Stimulated activated CD4-positive, alpha-beta T cell treated with anti-CD3 and anti-CD28 coated beads, Interleukin-12 subunit alpha, Interleukin-12 subunit beta, amount 100 ng/mL, for 48 hours (primary cell): ENCODE results near the gene TMEM119.
"Not testable (repeated sequence)": the region's sequence is repeated elsewhere in the genome, so short reads cannot be mapped to it uniquely, and the experiment has no call there.

Source experiments
- DNase-seq, 3 donors: peaks; one replicate each; pipeline ENCODE4 v3.0.0-alpha.2; 2020; ENCODE audit warnings: low read depth in 2 of 3, low spot score in 1 of 3

TMEM119 gene

GRCh38 chr12:108602976-108603704 is 5.3 kb upstream of the TMEM119 start:
- DNase-seq, result no peak

- no peak for DNase-seq
Observed at GRCh38 chr12:108602209-108602705, 4.4 kb upstream of the TMEM119 start.

GRCh38 chr12:108600702-108601007 is 2.8 kb upstream of the TMEM119 start:
- DNase-seq, result no peak

- DNase-seq, result no peak
Observed at GRCh38 chr12:108599948-108600701, 2.2 kb upstream of the TMEM119 start.

GRCh38 chr12:108599541-108599940 is 1.7 kb upstream of the TMEM119 start:
- DNase-seq, result no peak

- no peak for DNase-seq
Observed at GRCh38 chr12:108598553-108599250, 818 bp upstream of the TMEM119 start.

- no peak for DNase-seq
Observed at GRCh38 chr12:108596854-108597558, 878 bp downstream of the TMEM119 start.

GRCh38 chr12:108595711-108596647 is 1.9 kb downstream of the TMEM119 start:
- no peak for DNase-seq

- no peak for DNase-seq
Observed at GRCh38 chr12:108594960-108595710, 2.7 kb downstream of the TMEM119 start.

- DNase-seq, result no peak
Observed at GRCh38 chr12:108594323-108594903, 3.5 kb downstream of the TMEM119 start.

GRCh38 chr12:108592033-108592909 is 5.6 kb downstream of the TMEM119 start:
- DNase-seq, result no peak

GRCh38 chr12:108591267-108591980 is 6.5 kb downstream of the TMEM119 start:
- no peak for DNase-seq

- DNase-seq, result not testable (repeated sequence)
Observed at GRCh38 chr12:108590463-108590862, 7.4 kb downstream of the TMEM119 start.

- DNase-seq, result no peak
Observed at GRCh38 chr12:108589840-108590229, 8.0 kb downstream of the TMEM119 start.

GRCh38 chr12:108589028-108589839 is 8.7 kb downstream of the TMEM119 start:
- no peak for DNase-seq

- no peak for DNase-seq
Observed at GRCh38 chr12:108587826-108588225, 10.1 kb downstream of the TMEM119 start.

- DNase-seq, result no peak
Observed at GRCh38 chr12:108586306-108586705, 11.6 kb downstream of the TMEM119 start.
